ENCODE measurements around the gene PHLDA3.

DNA sequence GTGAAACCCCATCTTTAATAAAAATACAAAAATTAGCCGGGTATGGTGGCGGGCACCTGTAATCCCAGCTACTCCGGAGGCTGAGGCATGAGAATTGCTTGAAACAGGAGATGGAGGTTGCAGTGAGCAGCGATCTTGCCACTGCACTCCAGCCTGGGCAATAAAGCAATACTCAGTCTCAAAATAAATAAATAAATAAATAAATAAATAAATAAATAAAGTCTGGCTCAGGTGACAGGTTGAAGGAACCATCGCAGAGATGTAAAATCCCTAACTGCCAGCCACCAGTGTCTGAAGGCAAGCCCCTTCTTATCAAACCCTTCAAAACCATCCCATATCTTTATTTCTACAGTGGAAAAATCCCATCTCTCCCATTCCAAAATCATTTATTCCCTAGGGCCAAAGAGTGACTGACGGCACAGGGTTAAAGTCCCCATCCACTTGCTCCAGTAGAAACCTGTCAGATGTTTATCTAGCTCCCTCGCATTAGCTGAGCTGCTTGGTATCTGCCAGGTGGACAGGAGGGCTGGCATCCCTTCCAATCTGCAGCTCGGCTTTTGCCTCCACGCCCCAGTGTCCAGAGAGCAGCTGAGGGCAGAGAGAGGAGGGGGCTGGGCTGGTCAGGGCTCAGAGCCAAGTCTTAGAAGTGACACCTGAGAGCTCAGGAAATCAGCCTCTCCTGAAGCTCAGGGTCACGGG lies 33.0 kb upstream of the PHLDA3 start:
- TF ChIP-seq CTCF (conservative IDR thresholded peaks at IDR 0.05 in 1 of 2, IDR thresholded peaks at IDR 0.05 in 1 of 2; ENCODE audit: low read depth in 1 of 2, low read length in 2 of 2) (no peak), EZH2 (IDR thresholded peaks at IDR 0.05; ENCODE audit: low read length, missing control alignments) (no peak)

All from fibroblast of lung (primary cell).